ENCODE measurements around the gene LAMA1.
A peak's percentile ranks its signal among the peaks of the same experiment; 100 is the strongest.

The LAMA1 gene

DNA sequence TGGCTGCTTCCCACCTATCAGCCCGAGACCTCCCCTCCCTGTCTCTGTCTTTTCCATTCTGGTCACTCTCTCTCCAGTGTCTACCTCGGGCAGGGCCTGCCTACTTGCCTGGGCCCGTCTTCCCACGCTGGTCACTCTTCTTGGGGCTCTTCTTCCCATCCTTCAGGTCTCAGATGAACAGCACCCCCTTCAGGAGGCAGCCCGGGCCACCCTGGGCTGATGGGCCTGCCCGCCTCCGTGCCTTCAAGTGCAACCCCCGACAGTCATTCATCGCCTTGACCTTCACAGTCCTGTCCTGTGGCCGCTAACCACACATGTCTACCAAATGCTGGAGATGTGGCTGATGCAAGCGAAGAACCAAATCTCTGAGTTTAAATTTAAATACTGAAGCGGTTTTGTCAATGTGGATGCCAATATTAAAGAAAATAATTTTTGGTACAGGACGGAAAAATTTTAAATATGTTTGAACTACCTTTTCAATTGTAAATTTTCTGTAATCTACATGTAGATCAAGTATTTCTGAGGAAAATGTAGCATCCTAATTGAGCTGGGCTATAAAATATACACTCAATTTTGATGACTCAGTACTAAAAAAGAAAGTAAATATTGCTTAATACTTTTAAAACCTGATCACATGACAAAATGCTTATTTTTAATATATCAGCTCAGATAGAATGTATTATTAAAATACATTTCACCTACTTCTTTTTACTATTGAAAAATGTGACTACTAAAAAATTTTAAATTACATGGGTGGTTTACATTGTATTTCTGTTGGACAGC lies 96.4 kb downstream of the LAMA1 start:
- H2BK15ac ChIP-seq (ENCODE audit: low read depth, poor library complexity, severe bottlenecking) = no peak overlapping the region
- no peak overlapping the region for H4K8ac ChIP-seq (ENCODE audit: low read length)
- H3K4me1 ChIP-seq (ENCODE audit: control insufficient read depth, insufficient read depth, low read depth, low read length) = no peaks in the 10 kb centered on the region
- H3K27ac ChIP-seq (ENCODE audit: low read length, poor library complexity, severe bottlenecking) = no peak overlapping the region
- H2AK5ac ChIP-seq (ENCODE audit: low read length, severe bottlenecking) = no peak overlapping the region
- H3K4me3 ChIP-seq (ENCODE audit: insufficient read depth in 1 of 2, low read depth in 1 of 2, low read length in 2 of 2) = no peak overlapping the region
- H3K9ac ChIP-seq (ENCODE audit: low read length) = no peak overlapping the region
- no peaks in the 10 kb centered on the region for H3K79me1 ChIP-seq (replicated peaks; ENCODE audit: low read length, poor library complexity, severe bottlenecking)
- peaks cover 0 to 4% of the 10 kb centered on the region in 2 experiments for H3K27me3 ChIP-seq (ENCODE audit: control insufficient read depth in 1 of 2, insufficient read depth in 1 of 2, low read length in 2 of 2)
- no peak overlapping the region for H3K14ac ChIP-seq (ENCODE audit: low read length in 2 of 2)
- no peak overlapping the region for H2BK12ac ChIP-seq (ENCODE audit: low read length in 2 of 2)
- no peak overlapping the region for H2BK5ac ChIP-seq (ENCODE audit: low read depth, low read length, poor library complexity, severe bottlenecking)
- DNase-seq = no peak
- no peak overlapping the region for H3K23ac ChIP-seq (ENCODE audit: low read length in 2 of 2)
- H3K18ac ChIP-seq (ENCODE audit: low read depth in 1 of 2, low read length in 2 of 2) = no peak overlapping the region
- no peaks in the 10 kb centered on the region for H3K9me3 ChIP-seq (ENCODE audit: control insufficient read depth, low read length)
- no peak overlapping the region for H3K4ac ChIP-seq (ENCODE audit: low read depth in 1 of 2, low read length in 2 of 2)
- H3K36me3 ChIP-seq (ENCODE audit: control insufficient read depth in 1 of 2, insufficient read depth in 2 of 2, low read depth in 1 of 2, low read length in 2 of 2) = peaks cover 0 to 49% of the 10 kb centered on the region in 2 experiments
- no peak overlapping the region for H3K4me2 ChIP-seq (ENCODE audit: low read length, poor library complexity, severe bottlenecking)
- H4K91ac ChIP-seq (ENCODE audit: low read length) = no peak overlapping the region
- 92% methylated on average over 11 of the region's 13 CpGs for WGBS
- no peak overlapping the region for H2AFZ ChIP-seq (ENCODE audit: low read depth, low read length)
- no peak overlapping the region for H2BK120ac ChIP-seq (ENCODE audit: low read depth, low read length)

DNA sequence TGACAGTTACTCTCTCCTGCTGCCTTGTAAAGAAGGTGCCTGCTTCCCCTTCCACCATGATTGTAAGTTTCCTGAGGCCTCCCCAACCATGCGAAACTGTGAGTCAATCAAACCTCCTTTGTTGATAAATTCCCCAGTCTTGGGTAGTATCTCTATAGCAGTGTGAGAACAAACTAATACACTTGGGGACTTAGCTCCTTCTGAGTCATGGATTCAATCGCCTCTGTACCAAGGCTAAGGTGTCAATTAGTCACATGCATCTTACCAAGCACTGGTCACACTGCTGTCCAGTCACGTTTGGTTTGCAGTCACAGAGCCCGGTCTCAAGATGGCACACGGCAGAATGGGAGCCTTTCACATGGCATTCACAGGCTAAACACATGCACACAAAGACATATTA lies 100.6 kb downstream of the LAMA1 start:
- Histone ChIP-seq H2BK5ac (ENCODE audit: low read depth, low read length, poor library complexity, severe bottlenecking) (no peak overlapping the region), H3K18ac (ENCODE audit: low read depth in 1 of 2, low read length in 2 of 2) (no peak overlapping the region), H3K9ac (ENCODE audit: low read length) (no peak overlapping the region), H3K27me3 (ENCODE audit: control insufficient read depth in 1 of 2, insufficient read depth in 1 of 2, low read length in 2 of 2) (no peaks in the 10 kb centered on the region), H4K8ac (ENCODE audit: low read length) (no peak overlapping the region), H3K4me1 (ENCODE audit: control insufficient read depth, insufficient read depth, low read depth, low read length) (no peaks in the 10 kb centered on the region), H3K4me2 (ENCODE audit: low read length, poor library complexity, severe bottlenecking) (no peak overlapping the region), H2AFZ (ENCODE audit: low read depth, low read length) (no peak overlapping the region), H3K9me3 (ENCODE audit: control insufficient read depth, low read length) (no peaks in the 10 kb centered on the region), H3K23ac (ENCODE audit: low read length in 2 of 2) (no peak overlapping the region), H2BK15ac (ENCODE audit: low read depth, poor library complexity, severe bottlenecking) (no peak overlapping the region), H3K4me3 (ENCODE audit: insufficient read depth in 1 of 2, low read depth in 1 of 2, low read length in 2 of 2) (no peak overlapping the region), H4K91ac (ENCODE audit: low read length) (peak overlapping the region; percentile 55), H3K36me3 (ENCODE audit: control insufficient read depth in 1 of 2, insufficient read depth in 2 of 2, low read depth in 1 of 2, low read length in 2 of 2) (peaks cover 0 to 38% of the 10 kb centered on the region in 2 experiments), H2AK5ac (ENCODE audit: low read length, severe bottlenecking) (no peak overlapping the region), H3K4ac (ENCODE audit: low read depth in 1 of 2, low read length in 2 of 2) (no peak overlapping the region), H3K27ac (ENCODE audit: low read length, poor library complexity, severe bottlenecking) (no peak overlapping the region), H3K79me1 (replicated peaks; ENCODE audit: low read length, poor library complexity, severe bottlenecking) (no peaks in the 10 kb centered on the region), H2BK12ac (ENCODE audit: low read length in 2 of 2) (no peak overlapping the region), H3K14ac (ENCODE audit: low read length in 2 of 2) (no peak overlapping the region), H2BK120ac (ENCODE audit: low read depth, low read length) (no peak overlapping the region)
- no peak for DNase-seq
- WGBS = 78% methylated on average over 4 of the region's 5 CpGs

DNA sequence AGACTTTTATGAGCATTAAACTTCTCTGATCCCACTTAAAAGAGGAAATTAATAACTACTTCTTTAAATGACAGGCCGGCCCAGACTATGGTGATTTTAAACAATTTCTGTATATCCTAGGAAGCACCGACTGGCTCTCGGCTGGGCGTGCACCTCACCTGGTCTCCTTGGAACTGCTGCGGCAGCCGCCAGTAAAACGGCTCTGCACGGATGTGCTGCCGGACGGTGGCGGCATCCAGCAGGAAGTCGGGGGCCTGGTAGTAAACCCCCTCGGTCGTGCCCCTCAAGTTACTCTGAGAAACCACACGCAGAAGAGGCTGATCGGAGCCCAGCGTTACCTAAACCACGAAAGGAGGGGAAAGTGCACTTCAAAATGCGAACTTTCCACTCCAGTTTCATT lies 106.5 kb downstream of the LAMA1 start:
- H3K27me3 ChIP-seq (ENCODE audit: control insufficient read depth in 1 of 2, insufficient read depth in 1 of 2, low read length in 2 of 2) = no peaks in the 10 kb centered on the region
- H3K9ac ChIP-seq (ENCODE audit: low read length) = peak overlapping the region; percentile 11
- H3K9me3 ChIP-seq (ENCODE audit: control insufficient read depth, low read length) = no peaks in the 10 kb centered on the region
- H3K4me1 ChIP-seq (ENCODE audit: control insufficient read depth, insufficient read depth, low read depth, low read length) = no peaks in the 10 kb centered on the region
- no peak overlapping the region for H3K4ac ChIP-seq (ENCODE audit: low read depth in 1 of 2, low read length in 2 of 2)
- no peak overlapping the region for H3K27ac ChIP-seq (ENCODE audit: low read length, poor library complexity, severe bottlenecking)
- no peak overlapping the region for H2BK120ac ChIP-seq (ENCODE audit: low read depth, low read length)
- H3K4me3 ChIP-seq (ENCODE audit: insufficient read depth in 1 of 2, low read depth in 1 of 2, low read length in 2 of 2) = peak overlapping the region in 1 of 2 experiments; percentile 58
- H2BK12ac ChIP-seq (ENCODE audit: low read length in 2 of 2) = no peak overlapping the region
- H2AFZ ChIP-seq (ENCODE audit: low read depth, low read length) = no peak overlapping the region
- H4K8ac ChIP-seq (ENCODE audit: low read length) = no peak overlapping the region
- no peak overlapping the region for H3K23ac ChIP-seq (ENCODE audit: low read length in 2 of 2)
- no peak overlapping the region for H4K91ac ChIP-seq (ENCODE audit: low read length)
- H3K14ac ChIP-seq (ENCODE audit: low read length in 2 of 2) = no peak overlapping the region
- H2BK5ac ChIP-seq (ENCODE audit: low read depth, low read length, poor library complexity, severe bottlenecking) = no peak overlapping the region
- H3K79me1 ChIP-seq (replicated peaks; ENCODE audit: low read length, poor library complexity, severe bottlenecking) = no peaks in the 10 kb centered on the region
- no peak overlapping the region for H3K18ac ChIP-seq (ENCODE audit: low read depth in 1 of 2, low read length in 2 of 2)
- H2AK5ac ChIP-seq (ENCODE audit: low read length, severe bottlenecking) = no peak overlapping the region
- H3K36me3 ChIP-seq (ENCODE audit: control insufficient read depth in 1 of 2, insufficient read depth in 2 of 2, low read depth in 1 of 2, low read length in 2 of 2) = peaks cover 0 to 71% of the 10 kb centered on the region in 2 experiments
- no peak overlapping the region for H3K4me2 ChIP-seq (ENCODE audit: low read length, poor library complexity, severe bottlenecking)
- no peak overlapping the region for H2BK15ac ChIP-seq (ENCODE audit: low read depth, poor library complexity, severe bottlenecking)
- 88% methylated on average over 19 of the region's 19 CpGs for WGBS
- no peak for DNase-seq

DNA sequence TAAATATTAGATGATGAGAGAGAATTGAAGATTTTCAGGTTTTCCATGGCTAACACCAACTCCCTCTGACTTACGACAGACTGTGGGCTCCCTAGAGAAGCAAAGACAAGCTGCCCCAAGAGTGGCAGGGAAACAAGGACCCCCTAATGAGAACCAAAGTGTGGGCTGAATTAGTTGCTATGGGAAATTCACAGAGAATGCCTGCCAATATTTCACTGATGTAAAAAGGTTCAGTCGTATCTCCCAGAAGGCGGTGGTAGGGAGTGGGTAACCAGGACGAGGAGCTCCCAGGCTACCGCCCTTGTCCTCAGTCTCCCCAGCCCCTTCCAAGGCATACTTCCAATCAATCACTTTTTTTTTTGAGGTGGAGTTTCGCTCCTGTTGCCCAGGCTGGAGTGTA lies 113.6 kb downstream of the LAMA1 start:
- Histone ChIP-seq H3K4ac (ENCODE audit: low read depth in 1 of 2, low read length in 2 of 2) (no peak overlapping the region), H2BK5ac (ENCODE audit: low read depth, low read length, poor library complexity, severe bottlenecking) (no peak overlapping the region), H2BK12ac (ENCODE audit: low read length in 2 of 2) (no peak overlapping the region), H3K79me1 (replicated peaks; ENCODE audit: low read length, poor library complexity, severe bottlenecking) (no peaks in the 10 kb centered on the region), H2AK5ac (ENCODE audit: low read length, severe bottlenecking) (no peak overlapping the region), H2BK120ac (ENCODE audit: low read depth, low read length) (no peak overlapping the region), H3K4me1 (ENCODE audit: control insufficient read depth, insufficient read depth, low read depth, low read length) (no peaks in the 10 kb centered on the region), H3K9me3 (ENCODE audit: control insufficient read depth, low read length) (no peaks in the 10 kb centered on the region), H4K91ac (ENCODE audit: low read length) (no peak overlapping the region), H3K4me2 (ENCODE audit: low read length, poor library complexity, severe bottlenecking) (no peak overlapping the region), H3K14ac (ENCODE audit: low read length in 2 of 2) (no peak overlapping the region), H4K8ac (ENCODE audit: low read length) (no peak overlapping the region), H3K9ac (ENCODE audit: low read length) (no peak overlapping the region), H3K36me3 (ENCODE audit: control insufficient read depth in 1 of 2, insufficient read depth in 2 of 2, low read depth in 1 of 2, low read length in 2 of 2) (peaks cover 0 to 53% of the 10 kb centered on the region in 2 experiments), H3K23ac (ENCODE audit: low read length in 2 of 2) (no peak overlapping the region), H2BK15ac (ENCODE audit: low read depth, poor library complexity, severe bottlenecking) (no peak overlapping the region), H3K27me3 (ENCODE audit: control insufficient read depth in 1 of 2, insufficient read depth in 1 of 2, low read length in 2 of 2) (no peaks in the 10 kb centered on the region), H3K4me3 (ENCODE audit: insufficient read depth in 1 of 2, low read depth in 1 of 2, low read length in 2 of 2) (no peak overlapping the region), H3K18ac (ENCODE audit: low read depth in 1 of 2, low read length in 2 of 2) (no peak overlapping the region), H3K27ac (ENCODE audit: low read length, poor library complexity, severe bottlenecking) (no peak overlapping the region), H2AFZ (ENCODE audit: low read depth, low read length) (no peak overlapping the region)
- WGBS = 90% methylated on average over 6 of the region's 6 CpGs
- DNase-seq = no peak

All from mesenchymal stem cell (in vitro differentiated cells and primary cell).